A673 (cell line): ENCODE data around the gene BEX4. TPM values are rescaled to one million over a fixed set of nuclear protein-coding genes. Genes with fewer than 3 reads are reported as not detected.
"Not testable (repeated sequence)": the region's sequence is repeated elsewhere in the genome, so short reads cannot be mapped to it uniquely, and the experiment has no call there.

Source experiments
- BruUV-seq: library from RNA; stranded (reverse); fragments of 400-500 nt; replicated peaks from 2 replicates; lab custom pipeline; 2021; lab: Mats Ljungman, UMichigan
- CTCF ChIA-PET: fragments of 300-600 bp; sonication (Branson Sonifier 250); formaldehyde crosslinking; loops from one replicate; lab custom pipeline; 2022; ENCODE audit warnings: antibody characterized with exemption; lab: Charles Lee
- POLR2A ChIA-PET: fragments of 300-600 bp; sonication (Branson Sonifier 250); formaldehyde crosslinking; loops from one replicate; lab custom pipeline; 2022; ENCODE audit warnings: antibody characterized with exemption; ENCODE audit not compliant: low non-redundant PET; lab: Charles Lee
- DNase-seq: peaks from one replicate; pipeline ENCODE4 v3.0.0-alpha.2; 2015; ENCODE audit warnings: low spot score
- H3K27ac ChIP-seq: fragments of 200-600 bp; sonication (generic); 2 replicates; pipeline ENCODE4 v1.5.1; 2016; ENCODE audit warnings: mixed run types, low read depth, mild to moderate bottlenecking, mixed read lengths, antibody characterized with exemption, low read length; ENCODE audit not compliant: poor library complexity, severe bottlenecking
- H3K27me3 ChIP-seq: fragments of 200-600 bp; sonication (generic); replicated peaks from 2 replicates; pipeline ENCODE4 v1.6.1; 2017; ENCODE audit warnings: mixed run types, low read depth, mild to moderate bottlenecking, mixed read lengths, antibody characterized with exemption, low read length; ENCODE audit not compliant: insufficient read depth, poor library complexity
- H3K36me3 ChIP-seq: fragments of 200-600 bp; sonication (generic); 2 replicates; pipeline ENCODE4 v1.6.1; 2016; ENCODE audit warnings: mixed run types, mild to moderate bottlenecking, mixed read lengths, antibody characterized with exemption, low read length; ENCODE audit not compliant: insufficient read depth, poor library complexity, severe bottlenecking
- H3K4me1 ChIP-seq: fragments of 200-600 bp; sonication (generic); 2 replicates; pipeline ENCODE4 v1.6.1; 2017; ENCODE audit warnings: mixed run types, mild to moderate bottlenecking, mixed read lengths, antibody characterized with exemption, low read length; ENCODE audit not compliant: insufficient read depth, poor library complexity, severe bottlenecking
- H3K4me3 ChIP-seq: fragments of 200-600 bp; sonication (generic); 2 replicates; pipeline ENCODE4 v1.5.1; 2016; ENCODE audit warnings: low read depth, mixed run types, mild to moderate bottlenecking, mixed read lengths, low read length; ENCODE audit not compliant: poor library complexity, severe bottlenecking
- H3K9me3 ChIP-seq: fragments of 200-600 bp; sonication (generic); 2 replicates; pipeline ENCODE4 v1.6.1; 2016; ENCODE audit warnings: mixed run types, low read depth, mild to moderate bottlenecking, mixed read lengths, antibody characterized with exemption, low read length; ENCODE audit not compliant: poor library complexity, severe bottlenecking
- CTCF ChIP-seq: fragments of 300-800, 200-600 bp; sonication (generic); conservative IDR thresholded peaks from 2 replicates; pipeline ENCODE4 v1.5.1; 2017; ENCODE audit warnings: low read depth, mild to moderate bottlenecking, antibody characterized with exemption, low read length, moderate library complexity, mixed read lengths
- EZH2 ChIP-seq: fragments of 200-600 bp; sonication (generic); IDR thresholded peaks from 2 replicates; pipeline ENCODE4 v1.6.1; 2017; ENCODE audit warnings: borderline replicate concordance, low read depth, mild to moderate bottlenecking, mixed read lengths, antibody characterized with exemption, low read length; ENCODE audit not compliant: poor library complexity, severe bottlenecking
- intact Hi-C: fragments of 100-400 bp; cut with micrococcal nuclease; formaldehyde crosslinking; loops from one replicate; pipeline ENCODE4 v1.10.0; 2022; ENCODE audit not compliant: unreplicated experiment
- total RNA-seq: library from RNA; stranded (reverse); gene quantifications from 2 replicates; pipeline ENCODE4 v1.2.3, GENCODE V29; 2021

BEX4 gene
- total RNA-seq, 1 experiment from 2014 or later, result 67.7 TPM

- Histone ChIP-seq H3K4me3 (no peak overlapping the region), H3K27ac (no peak overlapping the region), H3K27me3 (no peaks in the 10 kb centered on the region), H3K36me3 (no peaks in the 10 kb centered on the region), H3K4me1 (no peaks in the 10 kb centered on the region), H3K9me3 (no peaks in the 10 kb centered on the region)
- no TSS peak for BruUV-seq
- POLR2A ChIA-PET, result no interaction called here
- no peak for DNase-seq
- intact Hi-C loops, result no loop called here
- CTCF ChIA-PET, result no interaction called here
- TF ChIP-seq CTCF, result no peak
- no peak for TF ChIP-seq EZH2
Measured at GRCh38 chrX:103233263-103233662, 18.4 kb downstream of the BEX4 start.

- no peaks in the 10 kb centered on the region for H3K27me3 ChIP-seq
- ChIA-PET POLR2A (no interaction called here), CTCF (no interaction called here)
- intact Hi-C loops, result no loop called here
- no TSS peak for BruUV-seq
- no peaks in the 10 kb centered on the region for H3K4me1 ChIP-seq
- DNase-seq, result no peak
- H3K9me3 ChIP-seq, result no peaks in the 10 kb centered on the region
- H3K4me3 ChIP-seq, result no peak overlapping the region
- no peaks in the 10 kb centered on the region for H3K36me3 ChIP-seq
- no peak for TF ChIP-seq CTCF
- no peak for TF ChIP-seq EZH2
- no peak overlapping the region for H3K27ac ChIP-seq
Measured at GRCh38 chrX:103234869-103235268, 20.0 kb downstream of the BEX4 start.

GRCh38 chrX:103235608-103236007 is 20.7 kb downstream of the BEX4 start:
- POLR2A ChIA-PET, result not testable (repeated sequence)
- peak; percentile 19 for DNase-seq

GRCh38 chrX:103236296-103236695 is 21.4 kb downstream of the BEX4 start:
- Histone ChIP-seq H3K36me3 (no peaks in the 10 kb centered on the region), H3K4me1 (no peaks in the 10 kb centered on the region), H3K9me3 (no peaks in the 10 kb centered on the region), H3K4me3 (no peak overlapping the region), H3K27me3 (no peaks in the 10 kb centered on the region), H3K27ac (no peak overlapping the region)
- DNase-seq, result no peak
- CTCF ChIA-PET, result no interaction called here
- no TSS peak for BruUV-seq
- TF ChIP-seq CTCF, result no peak
- TF ChIP-seq EZH2, result no peak
- POLR2A ChIA-PET, result no interaction called here
- intact Hi-C loops, result no loop called here

More at GRCh38 chrX:103235608-103236007, 20.7 kb downstream of the BEX4 start:
- H3K4me1 ChIP-seq, H3K27me3 ChIP-seq, BruUV-seq, H3K36me3 ChIP-seq, H3K27ac ChIP-seq, CTCF ChIA-PET, intact Hi-C loops, H3K4me3 ChIP-seq, H3K9me3 ChIP-seq: not testable (repeated sequence)
